WTC11 (cell line): ENCODE measurements around the gene YTHDF1.

ENCODE experiments used
- CTCF ChIP-seq: fragments of 200-600 bp; IDR thresholded peaks from 2 replicates; pipeline ENCODE4 v1.8.0; 2022; ENCODE audit warnings: antibody characterized with exemption
- GABPB1 ChIP-seq: sonication (generic); formaldehyde crosslinking; IDR thresholded peaks from 2 replicates; pipeline ENCODE4 v1.8.1; 2023; ENCODE audit warnings: mild to moderate bottlenecking, missing genetic modification reagents
- HMGXB4 ChIP-seq: sonication (generic); formaldehyde crosslinking; IDR thresholded peaks from 2 replicates; pipeline ENCODE4 v1.8.1; 2023; ENCODE audit warnings: mild to moderate bottlenecking, moderate library complexity, missing genetic modification reagents
- JUN ChIP-seq: sonication (generic); formaldehyde crosslinking; IDR thresholded peaks from 2 replicates; pipeline ENCODE4 v1.8.0; 2023; ENCODE audit warnings: mild to moderate bottlenecking, missing genetic modification reagents
- KAT7 ChIP-seq: sonication (generic); formaldehyde crosslinking; IDR thresholded peaks from 2 replicates; pipeline ENCODE4 v1.8.1; 2023; ENCODE audit warnings: missing genetic modification reagents, mild to moderate bottlenecking, borderline replicate concordance
- NFYB ChIP-seq: sonication (generic); formaldehyde crosslinking; conservative IDR thresholded peaks from 2 replicates; pipeline ENCODE4 v1.8.0; 2022; ENCODE audit warnings: low read depth, missing genetic modification reagents
- NR2C2 ChIP-seq: sonication (generic); formaldehyde crosslinking; IDR thresholded peaks from 2 replicates; pipeline ENCODE4 v1.8.0; 2022; ENCODE audit warnings: mild to moderate bottlenecking, missing genetic modification reagents
- ZBTB21 ChIP-seq: sonication (generic); formaldehyde crosslinking; IDR thresholded peaks from 2 replicates; pipeline ENCODE4 v1.8.1; 2023; ENCODE audit warnings: mild to moderate bottlenecking, missing genetic modification reagents, borderline replicate concordance
- ZNF232 ChIP-seq: sonication (generic); formaldehyde crosslinking; IDR thresholded peaks from 2 replicates; pipeline ENCODE4 v1.8.0; 2022; ENCODE audit warnings: mild to moderate bottlenecking, missing genetic modification reagents
- TF ChIP-seq, protein P1 (sequence below): sonication (generic); formaldehyde crosslinking; conservative IDR thresholded peaks from 2 replicates; pipeline ENCODE4 v1.8.1; 2022; ENCODE audit warnings: mild to moderate bottlenecking, missing genetic modification reagents
- TF ChIP-seq, protein P2 (sequence below): sonication (generic); formaldehyde crosslinking; IDR thresholded peaks from 2 replicates; pipeline ENCODE4 v1.8.1; 2023; ENCODE audit warnings: mild to moderate bottlenecking, missing genetic modification reagents

GRCh38 chr20:63240004-63240403 lies 24.1 kb upstream of the YTHDF1 start:
- TF ChIP-seq CTCF (no peak), HMGXB4 (CRISPR knock-in tag) (no peak), KAT7 (no peak), JUN (CRISPR knock-in tag) (no peak), ZBTB21 (CRISPR knock-in tag) (no peak), NFYB (CRISPR knock-in tag) (no peak), ZNF232 (CRISPR knock-in tag) (no peak), GABPB1 (CRISPR knock-in tag) (no peak), NR2C2 (no peak)
- TF ChIP-seq, protein P1, sequence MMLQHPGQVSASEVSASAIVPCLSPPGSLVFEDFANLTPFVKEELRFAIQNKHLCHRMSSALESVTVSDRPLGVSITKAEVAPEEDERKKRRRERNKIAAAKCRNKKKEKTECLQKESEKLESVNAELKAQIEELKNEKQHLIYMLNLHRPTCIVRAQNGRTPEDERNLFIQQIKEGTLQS (CRISPR knock-in tag): no peak
- TF ChIP-seq, protein P2, sequence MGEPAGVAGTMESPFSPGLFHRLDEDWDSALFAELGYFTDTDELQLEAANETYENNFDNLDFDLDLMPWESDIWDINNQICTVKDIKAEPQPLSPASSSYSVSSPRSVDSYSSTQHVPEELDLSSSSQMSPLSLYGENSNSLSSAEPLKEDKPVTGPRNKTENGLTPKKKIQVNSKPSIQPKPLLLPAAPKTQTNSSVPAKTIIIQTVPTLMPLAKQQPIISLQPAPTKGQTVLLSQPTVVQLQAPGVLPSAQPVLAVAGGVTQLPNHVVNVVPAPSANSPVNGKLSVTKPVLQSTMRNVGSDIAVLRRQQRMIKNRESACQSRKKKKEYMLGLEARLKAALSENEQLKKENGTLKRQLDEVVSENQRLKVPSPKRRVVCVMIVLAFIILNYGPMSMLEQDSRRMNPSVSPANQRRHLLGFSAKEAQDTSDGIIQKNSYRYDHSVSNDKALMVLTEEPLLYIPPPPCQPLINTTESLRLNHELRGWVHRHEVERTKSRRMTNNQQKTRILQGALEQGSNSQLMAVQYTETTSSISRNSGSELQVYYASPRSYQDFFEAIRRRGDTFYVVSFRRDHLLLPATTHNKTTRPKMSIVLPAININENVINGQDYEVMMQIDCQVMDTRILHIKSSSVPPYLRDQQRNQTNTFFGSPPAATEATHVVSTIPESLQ: no peak
